Activated T-helper 9 cell treated with anti-CD3 and anti-CD28 coated beads, Interleukin-2, amount 50 U/mL, for 16 hours (primary cell): Measurements from ENCODE around the gene SNRPD1.
"Not testable (repeated sequence)": the region's sequence is repeated elsewhere in the genome, so short reads cannot be mapped to it uniquely, and the experiment has no call there.

Experiments
- DNase-seq: peaks from one replicate; pipeline ENCODE4 v3.0.0-alpha.2; 2020; ENCODE audit warnings: low read depth

SNRPD1 gene

GRCh38 chr18:21612125-21613039 lies at the start of gene SNRPD1:
SNRPD1 (plus strand) TSS chr18:21612314; CDS start chr18:21612430, 116 bp downstream.
- peak; percentile 84 for DNase-seq

GRCh38 chr18:21571772-21572171 lies 40.3 kb upstream of the SNRPD1 start:
- no peak for DNase-seq

GRCh38 chr18:21575656-21576055 lies 36.5 kb upstream of the SNRPD1 start:
- DNase-seq, result no peak

- no peak for DNase-seq
Observed at GRCh38 chr18:21584391-21584790, 27.7 kb upstream of the SNRPD1 start.

DNA sequence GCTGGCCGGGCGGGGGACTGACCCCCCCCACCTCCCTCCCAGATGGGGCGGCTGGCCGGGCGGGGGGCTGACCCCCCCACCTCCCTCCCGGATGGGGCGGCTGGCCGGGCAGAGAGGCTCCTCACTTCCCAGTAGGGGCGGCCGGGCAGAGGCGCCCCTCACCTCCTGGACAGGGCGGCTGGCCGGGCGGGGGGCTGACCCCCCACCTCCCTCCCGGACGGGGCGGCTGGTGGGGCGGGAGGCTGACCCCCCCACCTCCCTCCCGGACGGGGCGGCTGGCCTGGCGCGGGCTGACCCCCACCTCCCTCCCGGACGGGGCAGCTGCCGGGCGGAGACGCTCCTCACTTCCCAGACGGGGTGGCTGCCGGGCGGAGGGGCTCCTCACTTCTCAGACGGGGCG lies 19.8 kb upstream of the SNRPD1 start:
- DNase-seq, result not testable (repeated sequence)

GRCh38 chr18:21593540-21594257 lies 18.4 kb upstream of the SNRPD1 start:
- no peak for DNase-seq

- no peak for DNase-seq
Observed at GRCh38 chr18:21597620-21598019, 14.5 kb upstream of the SNRPD1 start.

DNA sequence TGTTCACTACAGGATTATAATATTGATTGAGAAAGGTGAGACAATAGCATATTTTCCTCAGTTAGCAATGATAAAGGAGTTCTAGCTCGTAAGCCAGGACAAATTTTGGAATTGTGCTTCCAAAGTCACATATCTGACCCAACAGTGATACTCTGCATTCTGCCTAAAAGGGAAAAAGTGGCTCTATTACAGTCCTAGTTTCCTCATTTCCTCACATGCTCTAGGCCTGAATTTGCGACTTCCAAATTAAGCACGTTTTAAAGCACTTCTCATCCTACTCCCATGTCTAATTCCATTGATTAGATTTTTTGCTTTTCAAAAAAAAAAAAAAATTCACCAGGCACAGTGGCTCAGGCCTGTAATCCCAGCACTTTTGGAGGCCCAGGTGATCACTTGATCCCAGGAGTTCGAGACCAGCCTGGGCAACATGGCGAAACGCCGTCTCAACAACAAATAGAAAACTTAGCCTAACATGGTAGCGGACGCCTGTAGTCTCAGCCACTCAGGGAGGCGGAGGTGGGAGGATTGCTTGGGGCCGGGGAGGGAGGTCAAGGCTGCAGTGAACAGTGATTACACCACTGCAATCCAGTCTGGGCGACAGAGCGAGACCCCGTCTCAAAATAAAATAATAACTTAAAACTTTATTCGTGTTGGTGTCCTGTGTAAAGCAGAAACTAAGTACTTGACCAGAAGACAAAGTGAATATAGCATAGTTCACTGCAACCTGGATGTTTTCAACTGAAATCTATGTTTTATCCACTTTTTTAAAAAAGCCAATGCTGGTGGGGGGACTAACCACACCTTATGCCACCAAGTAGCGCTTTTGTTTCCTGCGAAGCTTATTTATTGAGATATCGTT lies 13.2 kb upstream of the SNRPD1 start:
- no peak for DNase-seq

DNA sequence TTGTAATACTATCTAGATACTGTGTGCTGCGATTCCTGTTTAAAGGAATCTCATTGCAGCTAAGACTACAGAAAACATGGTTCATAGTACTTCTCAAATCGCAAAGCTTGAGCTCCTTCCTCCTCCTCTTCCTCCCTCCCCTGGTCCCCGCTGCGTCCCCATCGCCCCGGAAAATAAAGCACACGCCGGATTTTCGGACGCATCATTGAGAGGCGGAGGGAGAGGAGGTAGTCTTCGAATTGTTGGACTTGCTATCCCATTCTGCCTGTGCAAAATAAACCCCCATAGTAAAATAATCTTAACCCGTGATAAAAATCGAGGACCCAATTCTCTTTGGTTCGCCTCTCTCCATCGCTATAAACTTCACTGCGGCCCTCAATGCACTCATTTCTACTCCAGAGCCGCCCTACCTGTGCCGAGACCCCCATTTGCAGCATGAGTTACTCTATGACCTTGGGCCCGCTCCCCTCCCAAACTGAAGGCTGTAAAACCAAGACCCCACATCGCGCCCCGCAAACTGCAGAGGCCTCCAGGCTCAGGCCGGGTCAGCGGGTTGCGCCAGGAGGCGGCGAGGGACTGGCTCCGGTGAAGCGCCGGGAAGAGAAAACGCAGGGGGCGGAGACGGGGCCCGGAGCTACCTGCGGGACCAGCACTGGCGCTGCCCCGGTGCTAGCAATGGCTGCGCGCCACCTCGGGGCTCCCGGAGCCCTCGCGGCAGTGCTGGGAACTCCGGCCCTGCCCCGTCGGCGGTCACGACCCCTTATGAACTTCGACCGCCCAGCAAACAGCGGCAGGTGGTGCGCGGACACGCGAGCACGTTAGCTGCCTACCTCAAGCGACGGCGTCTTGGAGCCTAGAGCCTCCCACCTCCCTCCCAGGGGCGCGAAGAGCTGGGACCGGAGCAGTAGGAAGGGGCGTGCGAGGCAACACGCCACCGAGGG lies 12.3 kb upstream of the SNRPD1 start:
- DNase-seq, result peak; percentile 49

DNA sequence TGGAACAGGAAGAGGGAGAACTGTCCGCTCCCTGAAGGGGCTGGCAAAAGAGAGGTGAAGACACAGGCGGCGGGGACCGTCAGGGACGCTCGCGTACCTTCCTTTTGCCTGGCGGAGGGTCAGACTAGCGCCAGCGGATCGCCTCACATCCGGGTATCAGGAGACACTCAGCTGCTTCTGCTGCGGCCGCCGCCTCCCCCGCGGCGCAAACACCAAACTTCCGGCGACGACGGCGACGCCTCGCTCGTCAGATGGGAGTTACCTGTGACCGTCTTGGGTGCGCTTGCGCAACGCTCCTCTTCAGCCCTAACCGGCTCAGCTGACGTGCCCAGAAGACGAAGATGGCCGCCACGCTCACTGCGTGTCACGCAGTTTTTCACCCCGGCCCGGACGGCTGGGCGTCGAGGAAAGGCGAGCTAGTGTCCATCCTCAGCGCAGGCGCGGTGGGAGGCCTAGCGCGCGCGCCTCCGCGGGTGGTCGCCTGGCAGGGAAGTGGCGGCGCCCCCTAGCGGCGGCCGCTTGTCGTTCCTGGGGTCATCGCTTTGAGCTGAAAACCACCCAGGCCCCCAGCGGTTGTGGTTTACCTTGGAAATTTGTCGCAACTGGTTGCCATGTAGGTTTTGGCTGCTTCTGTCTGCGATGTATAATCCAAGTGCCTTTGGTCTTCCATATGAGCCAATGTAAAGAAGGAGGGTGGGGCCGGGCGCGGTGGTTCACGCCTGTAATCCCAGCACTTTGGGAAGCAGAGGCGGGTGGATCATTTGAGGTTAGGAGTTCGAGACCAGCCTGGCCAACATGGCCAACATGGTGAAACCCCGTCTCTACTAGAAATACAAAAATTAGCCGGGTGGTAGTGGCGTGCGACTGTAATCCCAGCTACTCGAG lies 11.3 kb upstream of the SNRPD1 start, which contains the start of gene ESCO1:
TSS of gene ESCO1 (minus strand) at position 179 of the 885 bp plus-strand sequence. CDS start 25,861 bp downstream, outside the sequence.
- DNase-seq, result peak; percentile 90

GRCh38 chr18:21602299-21602587 lies 9.9 kb upstream of the SNRPD1 start:
- no peak for DNase-seq

- no peak for DNase-seq
Observed at GRCh38 chr18:21604671-21605070, 7.4 kb upstream of the SNRPD1 start.

DNA sequence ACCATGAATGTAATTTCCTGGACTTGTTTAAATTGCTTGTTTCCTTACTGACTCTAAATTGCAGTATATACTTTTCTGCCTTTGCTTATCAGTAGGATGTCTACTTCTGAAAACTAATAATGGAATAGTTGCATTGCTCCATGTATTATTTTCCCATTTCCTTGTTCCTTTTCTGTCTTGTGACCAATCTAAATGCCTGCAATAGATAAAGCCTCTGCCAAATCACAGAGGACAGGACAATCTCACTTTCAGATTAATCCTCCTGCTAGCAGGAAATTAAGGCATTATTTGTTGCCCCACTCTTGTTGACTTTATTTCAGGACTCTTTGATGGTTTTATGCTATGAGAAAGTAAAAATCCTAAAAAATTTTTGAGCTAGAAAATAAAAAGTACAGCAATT lies 6.9 kb upstream of the SNRPD1 start:
- DNase-seq, result no peak

DNA sequence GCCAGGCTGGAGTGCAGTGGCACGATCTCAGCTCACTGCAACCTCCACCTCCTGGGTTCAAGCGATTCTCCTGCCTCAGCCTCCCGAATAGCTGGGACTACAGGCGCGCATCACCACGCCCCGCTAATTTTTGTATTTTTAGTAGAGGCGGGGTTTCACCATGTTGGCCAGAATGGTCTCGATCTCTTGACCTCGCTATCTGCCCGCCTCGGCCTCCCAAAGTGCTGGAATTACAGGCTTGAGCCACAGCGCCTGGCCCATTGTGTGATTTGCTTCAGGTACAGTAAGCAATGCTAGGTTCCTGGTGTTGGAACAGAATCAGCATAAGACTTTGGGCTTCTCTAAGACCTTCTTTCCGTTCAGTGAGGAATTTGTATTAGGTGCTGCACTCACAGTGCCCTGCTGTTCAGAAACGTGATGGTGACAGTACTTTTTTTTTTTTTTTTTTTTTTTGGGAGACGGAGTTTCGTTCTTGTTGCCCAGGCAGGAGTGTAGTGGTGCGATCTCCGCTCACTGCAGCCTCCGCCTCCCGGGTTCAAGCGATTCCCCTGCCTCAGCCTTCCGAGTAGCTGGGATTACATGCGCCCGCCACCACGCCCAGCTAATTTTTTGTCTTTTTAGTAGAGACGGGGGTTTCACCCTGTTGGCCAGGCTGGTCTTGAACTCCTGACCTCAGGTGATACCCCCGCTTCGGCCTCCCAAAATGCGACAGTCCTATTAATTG lies 551 bp upstream of the SNRPD1 start:
- DNase-seq, result not testable (repeated sequence)

DNA sequence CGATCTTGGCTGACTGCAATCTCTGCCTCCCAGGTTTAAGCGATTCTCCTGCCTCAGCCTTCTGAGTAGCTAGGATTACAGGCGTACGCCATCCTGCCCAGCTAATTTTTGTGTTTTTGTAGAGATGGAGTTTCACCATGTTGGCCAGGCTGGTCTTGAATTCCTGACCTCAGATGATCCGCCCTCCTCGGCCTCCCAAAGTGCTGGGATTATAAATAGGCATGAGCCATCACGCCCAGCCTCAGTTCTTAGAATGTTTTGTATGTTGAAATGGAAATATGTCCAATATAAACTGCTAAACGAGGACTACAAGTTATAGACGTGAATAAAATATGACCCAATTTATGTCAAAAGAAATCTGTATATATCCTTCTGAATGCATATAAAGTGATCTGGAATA lies 9.5 kb downstream of the SNRPD1 start:
- not testable (repeated sequence) for DNase-seq

GRCh38 chr18:21629089-21629832 lies 17.1 kb downstream of the SNRPD1 start:
- DNase-seq, result no peak

DNA sequence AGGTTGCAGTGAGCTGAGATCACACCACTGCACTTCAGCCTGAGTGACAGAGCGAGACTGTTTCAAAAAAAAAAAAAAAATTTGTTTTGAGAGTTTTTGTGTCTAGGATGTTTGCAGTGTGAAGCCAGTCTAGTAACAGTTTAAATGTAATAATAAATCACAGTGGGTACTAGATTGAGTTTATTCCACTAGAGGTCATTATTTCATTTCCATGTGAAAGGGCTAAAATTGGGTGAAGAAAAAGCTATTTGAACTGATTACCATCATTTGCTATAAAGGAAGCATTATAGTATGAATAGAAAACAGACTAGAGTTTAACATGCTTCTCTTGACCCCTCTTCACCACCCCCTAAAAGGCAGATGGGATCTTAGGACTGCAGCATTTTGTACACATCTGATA lies 20.3 kb downstream of the SNRPD1 start:
- no peak for DNase-seq

- DNase-seq, result no peak
Observed at GRCh38 chr18:21634588-21635199, 22.6 kb downstream of the SNRPD1 start.
